H1 (cell line): ENCODE data around the gene VDR. TPM values are rescaled to one million over a fixed set of nuclear protein-coding genes. Genes with fewer than 3 reads are reported as not detected.

Source experiments
- CTCF ChIA-PET: fragments of 300-600 bp; sonication (Branson Sonifier 250); formaldehyde crosslinking; loops from one replicate; lab custom pipeline; 2021; ENCODE audit not compliant: partially characterized antibody; lab: Charles Lee
- POLR2A ChIA-PET: fragments of 300-600 bp; sonication (Branson Sonifier 250); formaldehyde crosslinking; loops from one replicate; lab custom pipeline; 2021; ENCODE audit warnings: inconsistent platforms; ENCODE audit not compliant: partially characterized antibody; lab: Charles Lee
- DNase-seq, 2 experiments: peaks; one replicate each; pipeline versions ENCODE4 v3.0.0 to v3.0.0-alpha.2; 2010 to 2022; ENCODE audit warnings: low spot score in 2 of 2, low read depth in 1 of 2, mixed read lengths in 1 of 2
- FAIRE-seq: peaks from 2 replicates; lab custom pipeline; 2011; peaks lifted over from hg19 to GRCh38; lab: Jason Lieb, UNC
- H2AFZ ChIP-seq: 2 replicates; pipeline ENCODE4 v1.8.1; 2012; ENCODE audit warnings: low read length, inconsistent platforms
- H2AK5ac ChIP-seq: 2 replicates; pipeline ENCODE4 v1.6.1; 2013; ENCODE audit warnings: low read depth, low read length
- H2BK120ac ChIP-seq: replicated peaks from 2 replicates; pipeline ENCODE3; 2013; ENCODE audit warnings: low read depth, low read length, inconsistent platforms
- H2BK12ac ChIP-seq: 2 replicates; pipeline ENCODE4 v1.6.1; 2013; ENCODE audit warnings: low read depth, low read length
- H2BK15ac ChIP-seq: 2 replicates; pipeline ENCODE4 v1.6.1; 2013; ENCODE audit warnings: low read length
- H2BK20ac ChIP-seq: 2 replicates; pipeline ENCODE4 v1.6.1; 2013; ENCODE audit warnings: low read length
- H2BK5ac ChIP-seq: 2 replicates; pipeline ENCODE4 v1.6.1; 2013; ENCODE audit warnings: low read depth, low read length
- H3K14ac ChIP-seq: 2 replicates; pipeline ENCODE4 v1.6.1; 2013; ENCODE audit warnings: inconsistent platforms; ENCODE audit not compliant: insufficient read length
- H3K18ac ChIP-seq: 2 replicates; pipeline ENCODE4 v1.6.1; 2013; ENCODE audit warnings: low read length; ENCODE audit errors: extremely low read depth
- H3K23ac ChIP-seq: 2 replicates; pipeline ENCODE4 v1.6.1; 2013; ENCODE audit warnings: inconsistent platforms; ENCODE audit not compliant: insufficient read length
- H3K23me2 ChIP-seq: 2 replicates; pipeline ENCODE4 v1.6.1; 2013; ENCODE audit warnings: low read depth, low read length
- H3K27ac ChIP-seq: 2 replicates; pipeline ENCODE4 v1.6.1; 2011; ENCODE audit warnings: low read depth, low read length, inconsistent platforms
- H3K27me3 ChIP-seq, 4 experiments: replicated peaks in 1 of 4; 1 replicate in 1 of 4; 2 replicates in 3 of 4; pipeline versions ENCODE4 v1.6.1 to v1.8.1; 2011 to 2013; ENCODE audit warnings: low read length in 3 of 4, mild to moderate bottlenecking in 3 of 4, inconsistent platforms in 2 of 4, mixed read lengths in 2 of 4, moderate library complexity in 1 of 4; ENCODE audit not compliant: control insufficient read depth in 3 of 4, insufficient read depth in 3 of 4; ENCODE audit errors: extremely low read depth in 1 of 4
- H3K36me3 ChIP-seq, 4 experiments: 2 replicates each; pipeline versions ENCODE4 v1.6.1 to v1.8.1; 2011 to 2013; ENCODE audit warnings: mild to moderate bottlenecking in 4 of 4, low read length in 3 of 4, moderate library complexity in 2 of 4, control low read depth in 1 of 4, inconsistent platforms in 1 of 4; ENCODE audit not compliant: insufficient read depth in 4 of 4, control insufficient read depth in 2 of 4
- H3K4ac ChIP-seq: replicated peaks from 2 replicates; pipeline ENCODE3; 2013; ENCODE audit warnings: low read length, low read depth, mixed read lengths, inconsistent platforms; ENCODE audit not compliant: insufficient read length
- H3K4me1 ChIP-seq, 4 experiments: replicated peaks in 1 of 4; 1 replicate in 1 of 4; 2 replicates in 3 of 4; pipeline versions ENCODE4 v1.6.1 to v1.8.1; 2011 to 2013; ENCODE audit warnings: low read length in 3 of 4, inconsistent platforms in 2 of 4, mixed read lengths in 1 of 4; ENCODE audit not compliant: insufficient read depth in 4 of 4, control insufficient read depth in 3 of 4
- H3K4me2 ChIP-seq, 2 experiments: 2 replicates each; pipeline versions ENCODE4 v1.6.1 to v1.8.1; 2011 to 2013; ENCODE audit warnings: low read depth in 2 of 2, low read length in 2 of 2, control low read depth in 1 of 2, inconsistent platforms in 1 of 2, mild to moderate bottlenecking in 1 of 2; ENCODE audit not compliant: insufficient read depth in 1 of 2
- H3K4me3 ChIP-seq, 4 experiments: fragments of 200-600, 300-600 bp in 1 of 4; sonication (generic), shearing (Covaris generic), sonication (Bioruptor Twin) in 1 of 4; 2 replicates each; pipeline versions ENCODE4 v1.5.1 to v1.8.1; 2011 to 2016; ENCODE audit warnings: low read length in 4 of 4, low read depth in 3 of 4, control low read depth in 2 of 4, inconsistent platforms in 2 of 4, mild to moderate bottlenecking in 2 of 4, mixed read lengths in 1 of 4, moderate library complexity in 1 of 4; ENCODE audit not compliant: insufficient read depth in 2 of 4; ENCODE audit errors: extremely low read depth in 1 of 4
- H3K56ac ChIP-seq: replicated peaks from 2 replicates; pipeline ENCODE3; 2013; ENCODE audit warnings: low read depth, mild to moderate bottlenecking, mixed read lengths, low read length, inconsistent platforms; ENCODE audit not compliant: insufficient read length
- H3K79me1 ChIP-seq: 2 replicates; pipeline ENCODE4 v1.6.1; 2013; ENCODE audit warnings: low read depth, low read length, control low read depth
- H3K79me2 ChIP-seq, 2 experiments: 2 replicates each; pipeline versions ENCODE4 v1.6.1 to v1.8.1; 2012 to 2013; ENCODE audit warnings: low read length in 2 of 2, mild to moderate bottlenecking in 2 of 2, inconsistent platforms in 1 of 2; ENCODE audit not compliant: insufficient read depth in 2 of 2, control insufficient read depth in 1 of 2
- H3K9ac ChIP-seq, 4 experiments: replicated peaks in 1 of 4; 1 replicate in 1 of 4; 2 replicates in 3 of 4; pipeline versions ENCODE4 v1.6.1 to v1.8.1; 2011 to 2013; ENCODE audit warnings: low read depth in 3 of 4, low read length in 3 of 4, control low read depth in 2 of 4, mild to moderate bottlenecking in 2 of 4, moderate library complexity in 2 of 4, inconsistent platforms in 1 of 4; ENCODE audit errors: extremely low read depth in 1 of 4
- H3K9me3 ChIP-seq, 2 experiments: 2 replicates each; pipeline versions ENCODE4 v1.6.1 to v1.8.1; 2012 to 2013; ENCODE audit warnings: mild to moderate bottlenecking in 2 of 2, moderate library complexity in 2 of 2, control low read depth in 1 of 2, inconsistent platforms in 1 of 2, low read depth in 1 of 2, low read length in 1 of 2, mixed read lengths in 1 of 2; ENCODE audit not compliant: insufficient read depth in 2 of 2
- H4K20me1 ChIP-seq, 2 experiments: replicated peaks in 1 of 2; 2 replicates each; pipeline versions ENCODE3 to v1.8.1; 2011 to 2013; ENCODE audit warnings: inconsistent platforms in 2 of 2, low read length in 2 of 2, mild to moderate bottlenecking in 1 of 2; ENCODE audit not compliant: insufficient read depth in 2 of 2, control insufficient read depth in 1 of 2
- H4K5ac ChIP-seq: 2 replicates; pipeline ENCODE4 v1.6.1; 2013; ENCODE audit warnings: low read length, low read depth, mixed read lengths, inconsistent platforms; ENCODE audit not compliant: insufficient read length
- H4K8ac ChIP-seq: 2 replicates; pipeline ENCODE4 v1.8.0; 2013; ENCODE audit warnings: mild to moderate bottlenecking, moderate library complexity, low read length, inconsistent platforms; ENCODE audit not compliant: insufficient read depth; ENCODE audit errors: extremely low read depth
- H4K91ac ChIP-seq: replicated peaks from 2 replicates; pipeline ENCODE3; 2013; ENCODE audit warnings: low read length, mixed read lengths, inconsistent platforms; ENCODE audit not compliant: insufficient read length
- ATF3 ChIP-seq: IDR thresholded peaks from 2 replicates; pipeline ENCODE4 v1.6.1; 2011; ENCODE audit warnings: low read depth, mild to moderate bottlenecking, low read length; ENCODE audit not compliant: insufficient read depth
- BRCA1 ChIP-seq: IDR thresholded peaks from 2 replicates; pipeline ENCODE4 v1.6.1; 2012; ENCODE audit warnings: low read depth, low read length, improper control_type of control experiment
- HDAC2 ChIP-seq, 2 experiments: fragments of 300-600 bp in 1 of 2; sonication (generic) in 1 of 2; IDR thresholded peaks; 2 replicates each; pipeline ENCODE4 v1.6.1; 2011 to 2012; ENCODE audit warnings: low read depth in 2 of 2, low read length in 2 of 2, mild to moderate bottlenecking in 2 of 2, moderate library complexity in 2 of 2, borderline replicate concordance in 1 of 2, inconsistent platforms in 1 of 2
- NANOG ChIP-seq: IDR thresholded peaks from 2 replicates; pipeline ENCODE4 v1.6.1; 2011; ENCODE audit warnings: low read length, low read depth, mild to moderate bottlenecking, inconsistent platforms; ENCODE audit not compliant: insufficient read depth, poor library complexity, severe bottlenecking
- SAP30 ChIP-seq: fragments of 300-600 bp; sonication (generic); IDR thresholded peaks from 2 replicates; pipeline ENCODE4 v1.7.1; 2012; ENCODE audit warnings: low read length, moderate library complexity, mild to moderate bottlenecking, inconsistent platforms; ENCODE audit not compliant: insufficient read depth, insufficient replicate concordance
- TBP ChIP-seq: IDR thresholded peaks from 2 replicates; pipeline ENCODE4 v1.6.1; 2011; ENCODE audit warnings: low read depth, low read length, improper control_type of control experiment
- WGBS, 2 experiments: shearing (Covaris generic) in 1 of 2; methylation state at CpG; one replicate each; pipeline versions ENCODE4 v1.1.6 to v1.1.7; 2013 to 2015; ENCODE audit warnings: low lambda C conversion rate in 2 of 2, mixed read lengths in 2 of 2, inconsistent platforms in 1 of 2, low coverage in 1 of 2, missing lambda C conversion rate in 1 of 2; ENCODE audit not compliant: insufficient replicate concordance in 2 of 2, insufficient coverage in 1 of 2, insufficient read length in 1 of 2; ENCODE audit errors: extremely low coverage in 1 of 2, missing lambda C conversion rate in 1 of 2; 5-methylcytosine and 5-hydroxymethylcytosine counted together
- polyA plus RNA-seq, 7 experiments: library from polyadenylated mRNA; depleted of rRNA in 3 of 7; stranded (reverse) in 5 of 7; unstranded in 2 of 7; fragments of >200 nt in 5 of 7; fragments of 200-250 nt in 2 of 7; gene quantifications; 1 replicate in 5 of 7; 2 replicates in 1 of 7; 4 replicates in 1 of 7; pipeline versions ENCODE4 v1.2.1 to v1.2.3, GENCODE V29; 2011 to 2013; ENCODE audit warnings: missing spikeins in 2 of 7, mixed read lengths in 2 of 7
- total RNA-seq: library from RNA; stranded (reverse); fragmentation: NEBNext Ultra II Directional; extraction: Animal tissue kit (Norgen Biotek cat#: 25700); gene quantifications from 2 replicates; pipeline ENCODE4 v1.2.1, GENCODE V29; 2021

The VDR gene
- total and polyA plus RNA-seq, 2 of the 8 experiments (the other 6 are each of a cell fraction or from before 2014, with no cell fraction given) = 0.44 to 0.65 TPM

GRCh38 chr12:47930634-47931033 lies 25.8 kb upstream of the VDR start:
- Histone ChIP-seq H3K36me3 (no peaks in the 10 kb centered on the region), H2BK20ac (no peak overlapping the region), H4K5ac (no peak overlapping the region), H2BK12ac (no peak overlapping the region), H3K4me3 (no peak overlapping the region), H3K4me1 (no peaks in the 10 kb centered on the region), H2BK5ac (no peak overlapping the region), H4K91ac (no peak overlapping the region), H3K27ac (no peak overlapping the region), H3K4ac (no peak overlapping the region), H4K8ac (no peak overlapping the region), H3K79me2 (no peaks in the 10 kb centered on the region), H2AFZ (no peak overlapping the region), H3K9ac (no peak overlapping the region), H3K23ac (no peak overlapping the region), H3K4me2 (no peak overlapping the region), H2BK15ac (no peak overlapping the region), H3K18ac (no peak overlapping the region), H2BK120ac (no peak overlapping the region), H3K27me3 (peaks cover 2 to 7% (median 3%) of the 10 kb centered on the region in 4 experiments; a peak in 2 of 7 replicates), H4K20me1 (no peaks in the 10 kb centered on the region), H2AK5ac (no peak overlapping the region), H3K56ac (no peak overlapping the region), H3K14ac (no peak overlapping the region), H3K79me1 (no peaks in the 10 kb centered on the region), H3K23me2 (no peaks in the 10 kb centered on the region), H3K9me3 (no peaks in the 10 kb centered on the region)
- ChIA-PET CTCF (interaction anchor here (0.6 to 1.8 kb wide), 10 partner anchors 9 to 112 kb away, joined by 3 to 7 read pairs (median 3); partner anchors contain the start of gene VDR), POLR2A (no interaction called here)
- TF ChIP-seq SAP30 (no peak), ATF3 (no peak), TBP (no peak), NANOG (no peak), HDAC2 (IDR thresholded peaks at IDR 0.05; ENCODE audit: borderline replicate concordance in 1 of 2, low read depth in 2 of 2, low read length in 2 of 2) (no peak), BRCA1 (no peak)
- WGBS, 2 experiments = 87% methylated on average over 5 of the region's 5 CpGs; no CpG with 5 or more reads in 1 of the 2 experiments
- DNase-seq = no peak
- FAIRE-seq = no peak
